ENCODE measurements around the gene CYFIP2. TPM values are rescaled to one million over a fixed set of nuclear protein-coding genes. Genes with fewer than 3 reads are reported as not detected.

Gene CYFIP2
- total RNA-seq, 1 experiment from 2014 or later = 95.3 TPM

DNA sequence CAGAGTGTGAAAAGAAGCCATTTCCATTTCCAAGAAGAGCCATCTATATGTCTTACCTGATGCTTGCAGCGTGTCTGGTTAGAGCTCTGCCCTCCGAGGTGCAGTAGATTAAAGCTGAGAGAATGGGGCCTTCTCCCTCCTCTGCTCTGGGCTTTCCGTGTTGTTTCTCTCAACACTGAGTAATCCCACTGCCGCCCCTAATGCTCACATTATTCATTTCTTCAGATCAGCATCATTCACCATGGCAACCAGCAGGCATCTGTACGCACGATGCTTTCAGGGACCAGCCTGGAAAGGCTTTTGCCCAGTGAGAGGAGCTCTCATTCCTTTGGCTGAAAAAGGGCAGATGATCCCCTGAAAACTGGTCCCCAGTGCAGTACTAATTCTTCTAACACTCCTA, 79.6 kb downstream of the CYFIP2 start (continued):
- TF ChIP-seq, protein P1, sequence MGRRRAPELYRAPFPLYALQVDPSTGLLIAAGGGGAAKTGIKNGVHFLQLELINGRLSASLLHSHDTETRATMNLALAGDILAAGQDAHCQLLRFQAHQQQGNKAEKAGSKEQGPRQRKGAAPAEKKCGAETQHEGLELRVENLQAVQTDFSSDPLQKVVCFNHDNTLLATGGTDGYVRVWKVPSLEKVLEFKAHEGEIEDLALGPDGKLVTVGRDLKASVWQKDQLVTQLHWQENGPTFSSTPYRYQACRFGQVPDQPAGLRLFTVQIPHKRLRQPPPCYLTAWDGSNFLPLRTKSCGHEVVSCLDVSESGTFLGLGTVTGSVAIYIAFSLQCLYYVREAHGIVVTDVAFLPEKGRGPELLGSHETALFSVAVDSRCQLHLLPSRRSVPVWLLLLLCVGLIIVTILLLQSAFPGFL (CRISPR knock-in tag; IDR thresholded peaks at IDR 0.05; ENCODE audit: borderline replicate concordance) = no peak
- TF ChIP-seq TCF7 (CRISPR knock-in tag; IDR thresholded peaks at IDR 0.05; ENCODE audit: low read depth) (no peak), GRHL2 (CRISPR knock-in tag; IDR thresholded peaks at IDR 0.05; ENCODE audit: insufficient replicate concordance, severe bottlenecking) (no peak), RELA (CRISPR knock-in tag; IDR thresholded peaks at IDR 0.05; ENCODE audit: borderline replicate concordance) (no peak), ZNF219 (CRISPR knock-in tag; IDR thresholded peaks at IDR 0.05; ENCODE audit: borderline replicate concordance) (no peak)
- TF ChIP-seq, protein P2, sequence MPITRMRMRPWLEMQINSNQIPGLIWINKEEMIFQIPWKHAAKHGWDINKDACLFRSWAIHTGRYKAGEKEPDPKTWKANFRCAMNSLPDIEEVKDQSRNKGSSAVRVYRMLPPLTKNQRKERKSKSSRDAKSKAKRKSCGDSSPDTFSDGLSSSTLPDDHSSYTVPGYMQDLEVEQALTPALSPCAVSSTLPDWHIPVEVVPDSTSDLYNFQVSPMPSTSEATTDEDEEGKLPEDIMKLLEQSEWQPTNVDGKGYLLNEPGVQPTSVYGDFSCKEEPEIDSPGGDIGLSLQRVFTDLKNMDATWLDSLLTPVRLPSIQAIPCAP (CRISPR knock-in tag; IDR thresholded peaks at IDR 0.05) = no peak
- TF ChIP-seq, protein P3, sequence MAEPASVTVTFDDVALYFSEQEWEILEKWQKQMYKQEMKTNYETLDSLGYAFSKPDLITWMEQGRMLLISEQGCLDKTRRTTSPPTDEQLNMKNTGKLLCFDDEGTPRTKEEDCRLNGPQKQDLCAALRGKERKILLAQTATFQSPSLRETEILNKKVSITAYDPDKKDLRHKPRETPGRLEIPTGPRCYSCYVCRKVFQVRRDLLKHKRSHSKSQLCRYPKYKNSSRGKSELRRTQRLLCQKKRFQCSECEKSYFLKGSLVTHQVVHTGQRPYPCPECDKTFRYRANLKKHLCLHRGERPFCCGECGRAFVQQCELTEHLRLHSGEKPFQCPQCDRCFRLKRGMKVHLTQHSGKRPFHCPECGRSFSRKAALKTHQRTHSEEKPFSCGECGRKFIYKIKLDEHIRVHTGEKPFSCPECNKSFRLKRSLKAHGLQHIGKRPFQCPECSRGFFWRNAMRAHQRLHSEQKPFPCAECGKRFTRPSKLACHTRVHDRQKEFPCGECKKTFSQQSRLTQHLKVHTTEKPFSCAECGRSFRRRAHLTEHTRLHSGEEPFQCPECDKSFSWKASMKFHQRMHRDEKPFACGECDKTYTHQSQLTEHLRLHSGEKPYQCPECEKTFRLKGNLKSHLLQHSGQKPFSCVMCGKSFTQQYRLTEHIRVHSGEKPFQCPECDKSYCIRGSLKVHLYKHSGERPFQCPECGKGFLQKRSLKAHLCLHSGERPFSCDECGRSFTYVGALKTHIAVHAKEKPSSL (CRISPR knock-in tag; conservative IDR thresholded peaks at IDR 0.05) = no peak

DNA sequence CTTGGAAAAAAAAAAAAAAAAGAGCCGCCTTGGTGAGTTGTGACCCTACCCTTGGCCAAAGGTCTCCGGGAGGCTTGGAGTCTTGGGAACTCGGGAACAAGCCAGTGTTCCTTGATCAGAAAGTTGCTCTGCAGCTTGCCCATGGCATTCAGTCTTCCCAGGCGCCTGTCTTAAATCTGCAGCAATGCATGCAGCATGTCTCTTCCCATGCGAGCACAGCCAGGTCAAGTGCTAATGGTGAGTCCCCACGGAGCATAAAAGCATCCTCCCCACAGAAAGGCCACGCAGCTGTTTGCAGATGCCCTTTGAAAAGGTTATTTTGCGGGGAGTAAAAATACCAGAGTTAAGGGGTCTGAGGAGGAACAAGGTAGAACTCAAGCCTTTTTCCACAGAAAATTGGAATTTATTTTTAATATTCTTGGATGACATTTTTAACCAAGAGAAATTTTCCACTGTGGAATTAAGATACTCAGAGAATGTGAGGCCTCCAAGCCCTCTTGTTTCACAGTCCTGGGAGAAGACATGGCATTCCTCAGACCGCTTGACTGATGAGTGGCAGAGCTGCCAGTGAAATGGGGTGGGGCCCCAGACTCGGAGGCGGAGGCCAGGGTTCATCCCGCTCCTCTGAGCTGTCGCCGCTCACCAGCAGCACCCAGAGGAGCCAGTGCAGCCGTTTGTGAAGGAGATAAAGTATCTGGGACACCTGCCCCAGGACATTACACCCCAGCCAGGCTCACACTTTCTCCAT, 81.6 kb downstream of the CYFIP2 start:
- no peak for DNase-seq (ENCODE audit: low spot score)
- no peak for TF ChIP-seq ESRRA (CRISPR knock-in tag; IDR thresholded peaks at IDR 0.05; ENCODE audit: borderline replicate concordance)
- no peak for TF ChIP-seq FOXP1 (CRISPR knock-in tag; IDR thresholded peaks at IDR 0.05; ENCODE audit: borderline replicate concordance)
- TF ChIP-seq ETV6 (CRISPR knock-in tag; IDR thresholded peaks at IDR 0.05) = no peak
- TF ChIP-seq CBFB (CRISPR knock-in tag; IDR thresholded peaks at IDR 0.05; ENCODE audit: low read depth) = no peak
- no peak for TF ChIP-seq NFYB (CRISPR knock-in tag; conservative IDR thresholded peaks at IDR 0.05; ENCODE audit: low read depth)
- TF ChIP-seq, protein P4, sequence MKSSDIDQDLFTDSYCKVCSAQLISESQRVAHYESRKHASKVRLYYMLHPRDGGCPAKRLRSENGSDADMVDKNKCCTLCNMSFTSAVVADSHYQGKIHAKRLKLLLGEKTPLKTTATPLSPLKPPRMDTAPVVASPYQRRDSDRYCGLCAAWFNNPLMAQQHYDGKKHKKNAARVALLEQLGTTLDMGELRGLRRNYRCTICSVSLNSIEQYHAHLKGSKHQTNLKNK (CRISPR knock-in tag; IDR thresholded peaks at IDR 0.05) = no peak
- TF ChIP-seq, protein P5, sequence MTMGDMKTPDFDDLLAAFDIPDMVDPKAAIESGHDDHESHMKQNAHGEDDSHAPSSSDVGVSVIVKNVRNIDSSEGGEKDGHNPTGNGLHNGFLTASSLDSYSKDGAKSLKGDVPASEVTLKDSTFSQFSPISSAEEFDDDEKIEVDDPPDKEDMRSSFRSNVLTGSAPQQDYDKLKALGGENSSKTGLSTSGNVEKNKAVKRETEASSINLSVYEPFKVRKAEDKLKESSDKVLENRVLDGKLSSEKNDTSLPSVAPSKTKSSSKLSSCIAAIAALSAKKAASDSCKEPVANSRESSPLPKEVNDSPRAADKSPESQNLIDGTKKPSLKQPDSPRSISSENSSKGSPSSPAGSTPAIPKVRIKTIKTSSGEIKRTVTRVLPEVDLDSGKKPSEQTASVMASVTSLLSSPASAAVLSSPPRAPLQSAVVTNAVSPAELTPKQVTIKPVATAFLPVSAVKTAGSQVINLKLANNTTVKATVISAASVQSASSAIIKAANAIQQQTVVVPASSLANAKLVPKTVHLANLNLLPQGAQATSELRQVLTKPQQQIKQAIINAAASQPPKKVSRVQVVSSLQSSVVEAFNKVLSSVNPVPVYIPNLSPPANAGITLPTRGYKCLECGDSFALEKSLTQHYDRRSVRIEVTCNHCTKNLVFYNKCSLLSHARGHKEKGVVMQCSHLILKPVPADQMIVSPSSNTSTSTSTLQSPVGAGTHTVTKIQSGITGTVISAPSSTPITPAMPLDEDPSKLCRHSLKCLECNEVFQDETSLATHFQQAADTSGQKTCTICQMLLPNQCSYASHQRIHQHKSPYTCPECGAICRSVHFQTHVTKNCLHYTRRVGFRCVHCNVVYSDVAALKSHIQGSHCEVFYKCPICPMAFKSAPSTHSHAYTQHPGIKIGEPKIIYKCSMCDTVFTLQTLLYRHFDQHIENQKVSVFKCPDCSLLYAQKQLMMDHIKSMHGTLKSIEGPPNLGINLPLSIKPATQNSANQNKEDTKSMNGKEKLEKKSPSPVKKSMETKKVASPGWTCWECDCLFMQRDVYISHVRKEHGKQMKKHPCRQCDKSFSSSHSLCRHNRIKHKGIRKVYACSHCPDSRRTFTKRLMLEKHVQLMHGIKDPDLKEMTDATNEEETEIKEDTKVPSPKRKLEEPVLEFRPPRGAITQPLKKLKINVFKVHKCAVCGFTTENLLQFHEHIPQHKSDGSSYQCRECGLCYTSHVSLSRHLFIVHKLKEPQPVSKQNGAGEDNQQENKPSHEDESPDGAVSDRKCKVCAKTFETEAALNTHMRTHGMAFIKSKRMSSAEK (CRISPR knock-in tag; IDR thresholded peaks at IDR 0.05; ENCODE audit: borderline replicate concordance) = no peak
- no peak for TF ChIP-seq ZNF671 (CRISPR knock-in tag; IDR thresholded peaks at IDR 0.05)
- no peak for TF ChIP-seq IRF2 (CRISPR knock-in tag; IDR thresholded peaks at IDR 0.05; ENCODE audit: borderline replicate concordance, low read depth)
- TF ChIP-seq, protein P6, sequence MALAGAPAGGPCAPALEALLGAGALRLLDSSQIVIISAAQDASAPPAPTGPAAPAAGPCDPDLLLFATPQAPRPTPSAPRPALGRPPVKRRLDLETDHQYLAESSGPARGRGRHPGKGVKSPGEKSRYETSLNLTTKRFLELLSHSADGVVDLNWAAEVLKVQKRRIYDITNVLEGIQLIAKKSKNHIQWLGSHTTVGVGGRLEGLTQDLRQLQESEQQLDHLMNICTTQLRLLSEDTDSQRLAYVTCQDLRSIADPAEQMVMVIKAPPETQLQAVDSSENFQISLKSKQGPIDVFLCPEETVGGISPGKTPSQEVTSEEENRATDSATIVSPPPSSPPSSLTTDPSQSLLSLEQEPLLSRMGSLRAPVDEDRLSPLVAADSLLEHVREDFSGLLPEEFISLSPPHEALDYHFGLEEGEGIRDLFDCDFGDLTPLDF (CRISPR knock-in tag; IDR thresholded peaks at IDR 0.05) = no peak
- TF ChIP-seq, protein P7, sequence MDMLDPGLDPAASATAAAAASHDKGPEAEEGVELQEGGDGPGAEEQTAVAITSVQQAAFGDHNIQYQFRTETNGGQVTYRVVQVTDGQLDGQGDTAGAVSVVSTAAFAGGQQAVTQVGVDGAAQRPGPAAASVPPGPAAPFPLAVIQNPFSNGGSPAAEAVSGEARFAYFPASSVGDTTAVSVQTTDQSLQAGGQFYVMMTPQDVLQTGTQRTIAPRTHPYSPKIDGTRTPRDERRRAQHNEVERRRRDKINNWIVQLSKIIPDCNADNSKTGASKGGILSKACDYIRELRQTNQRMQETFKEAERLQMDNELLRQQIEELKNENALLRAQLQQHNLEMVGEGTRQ (CRISPR knock-in tag; IDR thresholded peaks at IDR 0.05) = no peak
- H3K36me3 Mint-ChIP-seq = peaks cover 19% of the 10 kb centered on the region
- H3K27me3 Mint-ChIP-seq (ENCODE audit: low read depth) = no peaks in the 10 kb centered on the region
- H3K9me3 Mint-ChIP-seq = no peaks in the 10 kb centered on the region
- no peak overlapping the region for H3K4me3 Mint-ChIP-seq
- no peak for ATAC-seq
- H3K27ac Mint-ChIP-seq = no peak overlapping the region
- CTCF ChIA-PET = interaction anchor here (1.1 to 2.6 kb wide), 5 partner anchors 19 to 126 kb away, joined by 3 to 8 read pairs (median 4); no protein-coding TSS in a partner anchor
- no peaks in the 10 kb centered on the region for H3K4me1 Mint-ChIP-seq
- POLR2A ChIA-PET = no interaction called here

All from WTC11 (cell line).